Bone marrow (tissue), 2 donors: ENCODE data around the gene INTS15.

Source experiments
- DNase-seq, 2 donors: peaks; one replicate each; lab custom pipeline; 2025; lab: John Stamatoyannopoulos, UW

The INTS15 gene

GRCh38 chr7:6642861-6643640, 53.2 kb downstream of the INTS15 start:
- DNase-seq: no peak

- no peak for DNase-seq
Observed at GRCh38 chr7:6643915-6644625, 54.2 kb downstream of the INTS15 start.

- DNase-seq: no peak
Observed at GRCh38 chr7:6644728-6645127, 54.9 kb downstream of the INTS15 start.

DNA sequence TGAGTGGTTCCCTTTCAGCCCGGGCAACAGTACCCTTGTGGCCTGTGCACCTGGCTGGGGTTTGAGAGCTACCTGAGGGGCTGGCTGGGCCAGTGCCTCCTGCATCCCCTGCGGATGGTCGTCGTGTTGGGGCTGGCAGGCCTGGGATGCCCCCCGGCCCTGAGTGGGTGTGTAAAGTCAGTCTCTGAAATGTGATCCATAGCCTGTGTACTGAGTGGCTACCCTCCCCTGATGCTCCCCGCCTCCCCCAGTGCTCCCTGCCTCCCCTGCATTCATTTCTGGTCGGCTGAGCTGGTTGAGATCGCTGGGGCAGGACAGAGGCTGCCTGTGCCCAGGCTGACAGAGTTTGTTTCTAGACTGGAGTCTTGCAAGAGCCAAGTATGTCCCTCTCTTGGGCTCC, 56.6 kb downstream of the INTS15 start:
- DNase-seq: no peak

DNA sequence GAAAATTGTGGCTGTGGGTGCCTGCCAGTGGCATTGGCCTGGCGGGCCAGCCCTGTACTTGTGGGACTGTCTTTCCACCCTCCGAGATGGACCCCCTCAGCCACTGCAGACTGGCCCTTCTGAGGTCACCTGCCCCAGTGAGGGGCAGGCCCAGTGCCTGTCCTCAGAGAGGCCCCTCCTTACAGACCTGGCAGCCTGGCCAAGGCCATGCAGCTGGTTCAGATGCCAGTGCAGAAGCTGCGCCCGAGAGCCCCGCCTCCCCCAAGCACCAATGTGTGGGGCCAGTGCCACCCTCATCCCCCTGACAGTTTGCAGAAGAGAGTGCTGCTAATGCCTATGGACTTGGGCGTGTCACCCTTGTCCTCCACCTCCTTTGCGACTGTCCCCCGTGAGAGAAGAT, 57.3 kb downstream of the INTS15 start:
- DNase-seq: no peak

DNA sequence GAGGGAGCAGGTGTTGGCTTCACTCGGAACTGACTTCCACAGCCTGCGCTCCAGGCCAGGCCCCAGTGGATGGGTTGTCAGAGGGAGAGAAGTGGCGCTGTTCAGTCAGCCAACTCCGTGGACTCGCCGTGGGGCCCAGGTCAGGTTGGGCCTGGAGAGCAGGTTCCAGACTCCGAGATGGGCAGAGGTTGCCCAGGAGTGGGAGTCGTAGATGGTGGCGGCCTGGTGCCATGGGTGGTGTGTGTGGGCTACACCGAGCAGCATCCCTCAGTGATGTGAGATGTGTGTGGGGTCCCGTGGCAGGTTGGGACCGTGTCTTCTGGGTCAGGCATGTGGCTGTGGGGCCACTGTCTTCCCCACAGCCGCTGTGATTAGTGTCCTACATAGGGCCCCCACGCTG, 57.7 kb downstream of the INTS15 start:
- no peak for DNase-seq

GRCh38 chr7:6648066-6648814, 58.4 kb downstream of the INTS15 start:
- DNase-seq: no peak

DNA sequence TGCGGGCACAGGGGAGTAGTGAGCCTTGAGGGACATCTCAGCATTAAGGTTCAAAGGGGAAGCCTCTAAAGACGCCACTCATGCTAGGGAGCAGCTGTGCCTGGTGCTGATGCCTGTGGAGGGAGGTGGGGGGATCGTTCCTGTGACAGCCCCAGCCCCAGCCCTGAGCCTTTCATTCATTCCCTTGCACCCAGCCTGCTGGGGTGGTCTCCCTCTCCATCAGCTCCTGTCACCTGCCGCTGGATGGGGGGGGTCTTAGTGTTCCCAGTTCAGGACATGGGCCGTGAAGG, 58.9 kb downstream of the INTS15 start:
- no peak for DNase-seq

GRCh38 chr7:6649241-6649961, 59.6 kb downstream of the INTS15 start:
- no peak for DNase-seq

- no peak for DNase-seq
Observed at GRCh38 chr7:6650086-6650485, 60.3 kb downstream of the INTS15 start.

- no peak for DNase-seq
Observed at GRCh38 chr7:6650521-6651011, 60.7 kb downstream of the INTS15 start.

GRCh38 chr7:6651851-6652445, 62.1 kb downstream of the INTS15 start:
- no peak for DNase-seq

DNA sequence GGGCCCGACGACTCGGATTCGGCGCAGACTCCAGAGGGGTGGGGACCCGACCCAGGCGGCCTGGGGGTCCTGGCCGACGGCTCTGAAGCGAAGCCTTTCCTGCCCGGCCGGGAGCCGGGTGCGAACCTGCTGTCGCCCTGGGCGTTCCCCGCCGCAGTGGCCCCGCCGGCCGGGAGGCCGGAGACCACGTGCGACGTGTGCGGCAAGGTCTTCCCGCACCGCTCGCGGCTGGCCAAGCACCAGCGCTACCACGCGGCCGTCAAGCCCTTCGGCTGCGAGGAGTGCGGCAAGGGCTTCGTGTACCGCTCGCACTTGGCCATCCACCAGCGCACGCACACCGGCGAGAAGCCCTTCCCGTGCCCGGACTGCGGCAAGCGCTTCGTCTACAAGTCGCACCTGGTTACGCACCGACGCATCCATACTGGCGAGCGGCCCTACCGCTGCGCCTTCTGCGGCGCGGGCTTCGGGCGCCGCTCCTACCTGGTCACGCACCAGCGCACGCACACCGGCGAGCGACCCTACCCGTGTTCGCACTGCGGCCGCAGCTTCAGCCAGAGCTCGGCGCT, 62.7 kb downstream of the INTS15 start:
- no peak for DNase-seq

DNA sequence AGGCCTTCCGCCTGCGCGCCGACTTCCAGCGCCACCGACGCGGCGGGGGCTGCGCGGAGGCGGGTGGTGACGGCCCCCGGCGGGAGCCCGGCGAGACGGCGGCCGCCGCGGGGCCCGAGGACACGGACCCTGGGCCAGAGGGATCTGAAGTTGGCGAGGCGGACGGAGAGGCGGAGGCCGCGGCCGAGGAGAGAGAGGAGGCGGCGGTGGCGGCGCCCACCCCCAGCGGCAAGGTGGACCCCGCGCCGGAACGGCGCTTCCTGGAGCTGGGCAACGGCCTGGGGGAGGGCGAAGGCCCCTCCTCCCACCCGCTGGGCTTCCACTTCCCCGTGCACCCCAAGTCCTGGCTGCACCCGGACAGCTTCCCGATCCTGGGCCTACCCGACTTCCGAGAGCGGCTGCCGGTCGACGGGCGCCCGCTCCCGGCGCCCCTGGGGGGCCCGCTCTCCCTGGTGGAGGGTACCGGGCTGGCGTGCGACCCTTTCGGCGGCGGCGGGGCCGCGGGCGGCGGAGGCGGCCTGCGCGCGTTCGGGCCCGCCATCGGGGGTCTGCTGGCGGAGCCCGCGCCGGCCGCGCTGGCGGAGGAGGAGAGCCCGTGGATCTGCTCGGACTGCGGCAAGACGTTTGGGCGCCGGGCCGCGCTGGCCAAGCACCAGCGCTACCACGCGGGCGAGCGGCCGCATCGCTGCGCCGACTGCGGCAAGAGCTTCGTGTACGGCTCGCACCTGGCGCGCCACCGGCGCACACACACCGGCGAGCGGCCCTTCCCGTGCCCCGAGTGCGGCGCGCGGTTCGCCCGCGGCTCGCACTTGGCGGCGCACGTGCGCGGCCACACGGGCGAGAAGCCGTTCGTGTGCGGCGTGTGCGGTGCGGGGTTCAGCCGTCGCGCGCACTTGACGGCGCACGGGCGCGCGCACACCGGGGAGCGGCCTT, 63.5 kb downstream of the INTS15 start:
- DNase-seq: no peak

DNA sequence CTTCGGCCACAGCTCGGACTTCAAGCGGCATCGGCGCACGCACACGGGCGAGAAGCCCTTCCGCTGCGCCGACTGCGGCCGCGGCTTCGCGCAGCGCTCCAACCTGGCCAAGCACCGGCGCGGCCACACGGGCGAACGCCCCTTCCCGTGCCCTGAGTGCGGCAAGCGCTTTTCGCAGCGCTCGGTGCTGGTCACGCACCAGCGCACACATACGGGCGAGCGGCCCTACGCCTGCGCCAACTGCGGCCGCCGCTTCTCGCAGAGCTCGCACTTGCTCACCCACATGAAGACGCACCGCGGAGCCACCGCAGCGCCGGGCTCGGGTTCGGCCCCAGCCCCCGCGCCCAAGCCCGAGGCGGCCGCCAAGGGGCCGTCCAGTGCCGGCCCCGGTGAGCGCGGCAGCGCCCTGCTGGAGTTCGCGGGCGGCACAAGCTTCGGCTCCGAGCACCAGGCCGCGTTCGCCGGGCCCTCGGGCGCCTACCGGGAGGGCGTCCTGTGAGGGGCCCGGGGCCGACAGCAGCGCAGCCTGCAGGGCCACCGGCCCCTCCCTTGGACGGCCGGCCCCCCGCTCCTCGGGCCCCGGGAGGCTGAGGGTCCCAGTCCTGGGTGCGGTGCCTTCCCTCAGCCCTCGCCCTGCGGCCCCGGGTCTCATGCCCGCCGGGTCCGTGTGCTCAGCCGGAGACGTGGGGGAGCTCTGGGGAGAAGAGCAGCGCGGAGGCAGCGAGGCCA, 64.5 kb downstream of the INTS15 start:
- no peak for DNase-seq

- no peak for DNase-seq
Observed at GRCh38 chr7:6654842-6655610, 65.2 kb downstream of the INTS15 start.

- no peak for DNase-seq
Observed at GRCh38 chr7:6655636-6656385, 66.0 kb downstream of the INTS15 start.

GRCh38 chr7:6656413-6656812, 66.6 kb downstream of the INTS15 start:
- DNase-seq: no peak
